Neural progenitor cell (in vitro differentiated cells): ENCODE data around the gene HPD.

Experiments
- CTCF ChIP-seq: fragments of 200-600 bp; sonication (generic); IDR thresholded peaks from 2 replicates; pipeline ENCODE4 v1.5.1; 2017; ENCODE audit warnings: antibody characterized with exemption, mild to moderate bottlenecking
- EZH2 ChIP-seq: fragments of 200-600 bp; sonication (generic); IDR thresholded peaks from 2 replicates; pipeline ENCODE4 v1.6.1; 2017; ENCODE audit warnings: antibody characterized with exemption, mild to moderate bottlenecking, moderate library complexity
- EZH2phosphoT487 ChIP-seq: fragments of 200-600 bp; sonication (generic); IDR thresholded peaks from 2 replicates; pipeline ENCODE4 v1.6.1; 2017; ENCODE audit warnings: antibody characterized with exemption

GRCh38 chr12:121794534-121795033 lies 64.1 kb downstream of the HPD start:
- TF ChIP-seq CTCF (no peak), EZH2 (no peak), EZH2phosphoT487 (no peak)
